ENCODE data around the gene ERC2.
"Not testable (repeated sequence)": the region's sequence is repeated elsewhere in the genome, so short reads cannot be mapped to it uniquely, and the experiment has no call there.

ERC2 gene

GRCh38 chr3:55521738-55522421 lies 946.4 kb downstream of the ERC2 start:
- no peak for DNase-seq (ENCODE audit: extremely low read depth in 1 of 2, low read depth in 1 of 2)

GRCh38 chr3:55521064-55521737 lies 947.1 kb downstream of the ERC2 start:
- DNase-seq (ENCODE audit: extremely low read depth in 1 of 2, low read depth in 1 of 2) = no peak

- no peak for DNase-seq (ENCODE audit: extremely low read depth in 1 of 2, low read depth in 1 of 2)
Observed at GRCh38 chr3:55519019-55519418, 949.2 kb downstream of the ERC2 start.

GRCh38 chr3:55518451-55518850 lies 949.8 kb downstream of the ERC2 start:
- DNase-seq (ENCODE audit: extremely low read depth in 1 of 2, low read depth in 1 of 2) = no peak

GRCh38 chr3:55516392-55517030 lies 951.8 kb downstream of the ERC2 start:
- DNase-seq (ENCODE audit: extremely low read depth in 1 of 2, low read depth in 1 of 2) = no peak

- no peak for DNase-seq (ENCODE audit: extremely low read depth in 1 of 2, low read depth in 1 of 2)
Observed at GRCh38 chr3:55515550-55516246, 952.6 kb downstream of the ERC2 start.

GRCh38 chr3:55514962-55515361 lies 953.3 kb downstream of the ERC2 start:
- no peak for DNase-seq (ENCODE audit: extremely low read depth in 1 of 2, low read depth in 1 of 2)

GRCh38 chr3:55512571-55513343 lies 955.5 kb downstream of the ERC2 start:
- DNase-seq (ENCODE audit: extremely low read depth in 1 of 2, low read depth in 1 of 2) = no peak

GRCh38 chr3:55511895-55512570 lies 956.2 kb downstream of the ERC2 start:
- DNase-seq (ENCODE audit: extremely low read depth in 1 of 2, low read depth in 1 of 2) = no peak

GRCh38 chr3:55508335-55508734 lies 959.9 kb downstream of the ERC2 start:
- no peak for DNase-seq (ENCODE audit: extremely low read depth in 1 of 2, low read depth in 1 of 2)

- DNase-seq (ENCODE audit: extremely low read depth in 1 of 2, low read depth in 1 of 2) = no peak
Observed at GRCh38 chr3:55507808-55508207, 960.5 kb downstream of the ERC2 start.

GRCh38 chr3:55505776-55506175 lies 962.5 kb downstream of the ERC2 start:
- no peak for DNase-seq (ENCODE audit: extremely low read depth in 1 of 2, low read depth in 1 of 2)

GRCh38 chr3:55505102-55505501 lies 963.2 kb downstream of the ERC2 start:
- DNase-seq (ENCODE audit: extremely low read depth in 1 of 2, low read depth in 1 of 2) = not testable (repeated sequence)

- DNase-seq (ENCODE audit: extremely low read depth in 1 of 2, low read depth in 1 of 2) = no peak
Observed at GRCh38 chr3:55501905-55502304, 966.4 kb downstream of the ERC2 start.

GRCh38 chr3:55500555-55501330 lies 967.5 kb downstream of the ERC2 start:
- DNase-seq (ENCODE audit: extremely low read depth in 1 of 2, low read depth in 1 of 2) = no peak

GRCh38 chr3:55498520-55498919 lies 969.7 kb downstream of the ERC2 start:
- no peak for DNase-seq (ENCODE audit: extremely low read depth in 1 of 2, low read depth in 1 of 2)

GRCh38 chr3:55497250-55497649 lies 971.0 kb downstream of the ERC2 start:
- no peak for DNase-seq (ENCODE audit: extremely low read depth in 1 of 2, low read depth in 1 of 2)

- no peak for DNase-seq (ENCODE audit: extremely low read depth in 1 of 2, low read depth in 1 of 2)
Observed at GRCh38 chr3:55494976-55495375, 973.3 kb downstream of the ERC2 start.

- DNase-seq (ENCODE audit: extremely low read depth in 1 of 2, low read depth in 1 of 2) = no peak
Observed at GRCh38 chr3:55492976-55493375, 975.3 kb downstream of the ERC2 start.

Measured in activated CD8-positive, alpha-beta memory T cell treated with anti-CD3 and anti-CD28 coated beads for 1 hour (primary cell).